Ishikawa (cell line): ENCODE measurements around the gene GGCX.

Experiments used
- CEBPB ChIP-seq: IDR thresholded peaks from 2 replicates; pipeline ENCODE4 v1.6.1; 2012
- CREB1 ChIP-seq: IDR thresholded peaks from 2 replicates; pipeline ENCODE4 v1.6.1; 2012; ENCODE audit warnings: low read depth
- EGR1 ChIP-seq: IDR thresholded peaks from 2 replicates; pipeline ENCODE4 v1.6.1; 2012
- EP300 ChIP-seq: IDR thresholded peaks from 2 replicates; pipeline ENCODE4 v1.6.1; 2012; ENCODE audit warnings: borderline replicate concordance
- FOXM1 ChIP-seq: IDR thresholded peaks from 2 replicates; pipeline ENCODE4 v1.6.1; 2012; ENCODE audit warnings: low read depth, borderline replicate concordance
- NFIC ChIP-seq: IDR thresholded peaks from 2 replicates; pipeline ENCODE4 v1.6.1; 2012
- RAD21 ChIP-seq: IDR thresholded peaks from 2 replicates; pipeline ENCODE4 v1.6.1; 2012; ENCODE audit warnings: low read depth
- TAF1 ChIP-seq: IDR thresholded peaks from 2 replicates; pipeline ENCODE4 v1.6.1; 2012; ENCODE audit warnings: low read depth, mild to moderate bottlenecking
- TCF12 ChIP-seq: IDR thresholded peaks from 2 replicates; pipeline ENCODE4 v1.6.1; 2012; ENCODE audit warnings: low read depth
- TEAD4 ChIP-seq: IDR thresholded peaks from 2 replicates; pipeline ENCODE4 v1.6.1; 2012
- YY1 ChIP-seq: IDR thresholded peaks from 2 replicates; pipeline ENCODE4 v1.6.1; 2012; ENCODE audit warnings: low read depth
- ZBTB7A ChIP-seq: IDR thresholded peaks from 2 replicates; pipeline ENCODE4 v1.6.1; 2012; ENCODE audit warnings: low read depth
- TF ChIP-seq, protein P1 (sequence below): IDR thresholded peaks from 2 replicates; pipeline ENCODE4 v1.6.1; 2012; ENCODE audit warnings: low read depth, mild to moderate bottlenecking
- TF ChIP-seq, protein P2 (sequence below): IDR thresholded peaks from 2 replicates; pipeline ENCODE4 v1.6.1; 2012
- TF ChIP-seq, protein P3 (sequence below): IDR thresholded peaks from 2 replicates; pipeline ENCODE4 v1.6.1; 2012

Gene GGCX

DNA sequence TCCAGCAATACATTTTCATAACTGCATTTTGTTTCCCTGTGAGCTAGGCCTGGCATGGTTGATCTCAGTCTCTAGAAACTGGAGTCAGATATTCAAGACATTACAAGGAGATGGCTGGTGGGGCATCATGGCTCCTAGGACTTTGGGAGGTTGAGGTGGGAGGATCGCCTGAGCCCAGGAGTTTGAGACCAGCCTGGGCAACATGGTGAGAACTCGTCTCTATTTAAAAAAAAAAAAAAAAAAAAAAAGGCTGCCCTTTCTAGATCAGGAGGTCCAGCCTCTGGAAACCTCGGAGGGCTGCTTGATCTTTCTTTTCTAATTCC is 15.7 kb upstream of the GGCX start:
- TF ChIP-seq NFIC: no peak

DNA sequence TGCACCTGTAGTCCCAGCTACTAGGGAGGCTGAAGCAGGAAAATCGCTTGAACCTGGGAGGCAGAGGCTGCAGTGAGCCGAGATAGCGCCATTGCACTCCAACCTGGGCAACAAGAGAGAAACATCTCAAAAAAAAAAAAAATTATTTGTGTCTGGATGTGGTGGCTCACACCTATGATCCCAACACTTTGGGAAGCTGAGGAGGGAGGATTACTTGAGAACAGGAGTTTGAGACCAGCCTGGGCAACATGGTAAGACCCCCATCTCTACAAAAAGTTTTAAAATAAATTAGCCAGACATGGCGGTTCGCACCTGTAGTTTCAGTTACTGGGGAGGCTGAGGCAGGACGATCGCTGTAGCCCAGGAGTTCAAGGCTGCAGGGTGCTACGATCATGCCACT is 14.4 kb upstream of the GGCX start:
- no peak for TF ChIP-seq RAD21
- TF ChIP-seq, protein P1, sequence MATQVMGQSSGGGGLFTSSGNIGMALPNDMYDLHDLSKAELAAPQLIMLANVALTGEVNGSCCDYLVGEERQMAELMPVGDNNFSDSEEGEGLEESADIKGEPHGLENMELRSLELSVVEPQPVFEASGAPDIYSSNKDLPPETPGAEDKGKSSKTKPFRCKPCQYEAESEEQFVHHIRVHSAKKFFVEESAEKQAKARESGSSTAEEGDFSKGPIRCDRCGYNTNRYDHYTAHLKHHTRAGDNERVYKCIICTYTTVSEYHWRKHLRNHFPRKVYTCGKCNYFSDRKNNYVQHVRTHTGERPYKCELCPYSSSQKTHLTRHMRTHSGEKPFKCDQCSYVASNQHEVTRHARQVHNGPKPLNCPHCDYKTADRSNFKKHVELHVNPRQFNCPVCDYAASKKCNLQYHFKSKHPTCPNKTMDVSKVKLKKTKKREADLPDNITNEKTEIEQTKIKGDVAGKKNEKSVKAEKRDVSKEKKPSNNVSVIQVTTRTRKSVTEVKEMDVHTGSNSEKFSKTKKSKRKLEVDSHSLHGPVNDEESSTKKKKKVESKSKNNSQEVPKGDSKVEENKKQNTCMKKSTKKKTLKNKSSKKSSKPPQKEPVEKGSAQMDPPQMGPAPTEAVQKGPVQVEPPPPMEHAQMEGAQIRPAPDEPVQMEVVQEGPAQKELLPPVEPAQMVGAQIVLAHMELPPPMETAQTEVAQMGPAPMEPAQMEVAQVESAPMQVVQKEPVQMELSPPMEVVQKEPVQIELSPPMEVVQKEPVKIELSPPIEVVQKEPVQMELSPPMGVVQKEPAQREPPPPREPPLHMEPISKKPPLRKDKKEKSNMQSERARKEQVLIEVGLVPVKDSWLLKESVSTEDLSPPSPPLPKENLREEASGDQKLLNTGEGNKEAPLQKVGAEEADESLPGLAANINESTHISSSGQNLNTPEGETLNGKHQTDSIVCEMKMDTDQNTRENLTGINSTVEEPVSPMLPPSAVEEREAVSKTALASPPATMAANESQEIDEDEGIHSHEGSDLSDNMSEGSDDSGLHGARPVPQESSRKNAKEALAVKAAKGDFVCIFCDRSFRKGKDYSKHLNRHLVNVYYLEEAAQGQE: no peak
- no peak for TF ChIP-seq TEAD4

DNA sequence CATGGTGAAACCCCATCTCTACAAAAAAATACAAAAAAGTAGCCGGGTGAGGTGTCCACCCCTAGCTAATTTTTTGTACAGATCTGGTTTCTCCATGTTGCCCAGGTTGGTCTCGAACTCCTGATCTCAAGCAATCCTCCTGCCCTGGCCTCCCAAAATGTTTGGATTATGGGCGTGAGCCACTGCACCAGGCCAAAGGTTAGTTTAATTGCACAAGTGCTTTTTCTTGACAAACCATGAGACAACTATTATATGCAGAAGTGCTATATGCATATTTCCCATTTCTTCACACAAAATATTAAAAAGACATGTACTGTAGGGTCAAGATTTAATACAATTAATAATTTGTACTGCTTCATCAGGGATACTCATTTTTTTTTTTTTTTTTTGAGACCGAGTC is 5.0 kb upstream of the GGCX start:
- no peak for TF ChIP-seq EGR1
- no peak for TF ChIP-seq CEBPB
- no peak for TF ChIP-seq TCF12
- no peak for TF ChIP-seq TAF1
- no peak for TF ChIP-seq RAD21
- no peak for TF ChIP-seq EP300
- no peak for TF ChIP-seq NFIC
- TF ChIP-seq TEAD4: no peak
- TF ChIP-seq, protein P1: no peak
- no peak for TF ChIP-seq YY1
- TF ChIP-seq, protein P2, sequence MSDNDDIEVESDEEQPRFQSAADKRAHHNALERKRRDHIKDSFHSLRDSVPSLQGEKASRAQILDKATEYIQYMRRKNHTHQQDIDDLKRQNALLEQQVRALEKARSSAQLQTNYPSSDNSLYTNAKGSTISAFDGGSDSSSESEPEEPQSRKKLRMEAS: no peak
- TF ChIP-seq CREB1: no peak
- TF ChIP-seq, protein P3, sequence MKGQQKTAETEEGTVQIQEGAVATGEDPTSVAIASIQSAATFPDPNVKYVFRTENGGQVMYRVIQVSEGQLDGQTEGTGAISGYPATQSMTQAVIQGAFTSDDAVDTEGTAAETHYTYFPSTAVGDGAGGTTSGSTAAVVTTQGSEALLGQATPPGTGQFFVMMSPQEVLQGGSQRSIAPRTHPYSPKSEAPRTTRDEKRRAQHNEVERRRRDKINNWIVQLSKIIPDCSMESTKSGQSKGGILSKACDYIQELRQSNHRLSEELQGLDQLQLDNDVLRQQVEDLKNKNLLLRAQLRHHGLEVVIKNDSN: no peak
- no peak for TF ChIP-seq ZBTB7A
- no peak for TF ChIP-seq FOXM1

DNA sequence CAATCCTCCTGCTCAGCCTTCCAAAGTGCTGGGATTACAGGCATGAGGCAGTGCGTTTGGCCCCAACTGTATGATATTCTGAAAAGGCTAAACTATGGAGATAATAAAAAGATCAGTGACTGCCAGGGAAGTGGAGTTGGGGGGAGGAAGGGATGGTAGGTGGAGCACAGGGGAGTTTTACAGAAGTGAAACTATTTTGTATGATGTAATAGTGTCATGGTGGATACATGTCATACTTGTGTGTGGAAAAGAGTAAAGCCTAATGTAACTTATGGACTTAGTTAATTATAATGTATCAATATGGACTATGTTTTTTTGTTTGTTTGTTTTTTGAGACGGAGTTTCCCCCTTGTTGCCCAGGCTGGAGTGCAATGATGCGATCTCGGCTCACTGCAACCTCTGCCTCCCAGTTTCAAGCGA is 2.9 kb upstream of the GGCX start:
- TF ChIP-seq RAD21: no peak
- no peak for TF ChIP-seq TCF12
- TF ChIP-seq, protein P3: no peak
- TF ChIP-seq EP300: no peak
- no peak for TF ChIP-seq CREB1
- no peak for TF ChIP-seq CEBPB
- no peak for TF ChIP-seq EGR1
- TF ChIP-seq, protein P2: no peak
- no peak for TF ChIP-seq ZBTB7A
- no peak for TF ChIP-seq FOXM1
- TF ChIP-seq, protein P1: no peak
- no peak for TF ChIP-seq NFIC

DNA sequence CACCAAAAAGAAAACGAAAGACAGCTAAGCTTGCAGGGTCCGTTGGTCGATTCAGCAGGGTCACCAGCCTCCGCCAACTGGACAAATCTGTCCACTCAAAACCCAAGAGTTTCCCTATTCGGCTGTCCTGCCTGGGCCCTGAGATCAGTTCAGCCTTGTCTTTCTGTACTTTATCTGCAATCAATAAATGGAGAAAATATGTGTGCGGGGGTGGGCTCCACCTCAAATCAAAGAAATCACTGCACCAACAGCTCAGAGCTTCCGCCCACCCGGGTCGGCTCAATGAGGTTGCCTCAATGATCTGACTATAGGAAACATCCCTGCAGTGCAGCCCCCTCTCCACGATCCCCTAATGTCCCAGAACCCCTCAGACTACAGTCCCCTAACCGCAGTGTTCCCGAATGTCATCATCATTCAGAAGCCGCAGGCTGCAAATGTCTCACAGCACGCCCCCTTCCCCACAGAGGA is 447 bp downstream of the GGCX start:
- no peak for TF ChIP-seq TAF1
- no peak for TF ChIP-seq RAD21
- no peak for TF ChIP-seq FOXM1
- no peak for TF ChIP-seq CREB1
- TF ChIP-seq, protein P3: no peak
- TF ChIP-seq, protein P1: no peak
- TF ChIP-seq EGR1: no peak
- TF ChIP-seq NFIC: no peak
- TF ChIP-seq CEBPB: no peak
- TF ChIP-seq TCF12: no peak
- no peak for TF ChIP-seq EP300
- no peak for TF ChIP-seq YY1
- TF ChIP-seq, protein P2: no peak
- TF ChIP-seq ZBTB7A: no peak
- no peak for TF ChIP-seq TEAD4
